ENCODE measurements around the gene COMMD3. TPM values are rescaled to one million over a fixed set of nuclear protein-coding genes. Genes with fewer than 3 reads are reported as not detected.

The COMMD3 gene
- total RNA-seq, 1 experiment from 2014 or later, result 2.4 TPM

DNA sequence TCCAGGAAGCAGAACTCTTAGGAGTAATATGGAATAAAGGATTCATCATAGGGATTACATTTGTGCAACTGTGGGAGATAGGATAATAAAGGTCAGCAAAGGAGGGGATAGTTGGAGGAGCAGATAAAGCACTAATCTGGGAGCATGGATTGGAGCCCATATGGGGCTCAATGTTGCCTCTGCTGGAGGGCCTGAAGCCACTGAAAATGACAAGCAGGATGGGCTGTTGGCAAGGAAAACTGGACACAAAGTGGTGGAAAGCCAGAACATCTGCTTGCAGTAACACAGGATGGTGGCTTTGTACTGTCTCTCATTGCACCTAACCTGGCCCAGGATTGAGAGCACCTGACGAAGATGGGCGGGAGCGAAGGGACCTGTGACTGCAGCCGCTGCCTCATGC lies 15.0 kb upstream of the COMMD3 start:
- H4K5ac ChIP-seq (ENCODE audit: insufficient read length, low read depth, low read length), result no peak overlapping the region
- no peak overlapping the region for H4K8ac ChIP-seq (replicated peaks; ENCODE audit: insufficient read length, low read depth, low read length)
- H3T11ph ChIP-seq (ENCODE audit: low read length), result no peak overlapping the region
- H3K4ac ChIP-seq (ENCODE audit: low read depth, low read length), result no peak overlapping the region
- H3K27me3 ChIP-seq (ENCODE audit: insufficient read depth, low read length), result no peaks in the 10 kb centered on the region
- no peaks in the 10 kb centered on the region for H3K79me1 ChIP-seq (ENCODE audit: insufficient read depth, low read depth, low read length, poor library complexity, severe bottlenecking)
- no peak overlapping the region for H4K91ac ChIP-seq (ENCODE audit: insufficient read length, low read depth, low read length)
- no peak overlapping the region for H2BK12ac ChIP-seq (ENCODE audit: insufficient read length, low read depth, low read length)
- no peak overlapping the region for H3K23ac ChIP-seq (ENCODE audit: insufficient read length, low read depth, low read length)
- no peak overlapping the region for H3K4me2 ChIP-seq (ENCODE audit: insufficient read depth, insufficient read length, low read length)
- no peak overlapping the region for H3K14ac ChIP-seq (ENCODE audit: insufficient read depth, low read length)
- no peak overlapping the region for H2AFZ ChIP-seq (ENCODE audit: low read length)
- Mint-ChIP-seq H3K27ac (no peak overlapping the region), H3K36me3 (ENCODE audit: insufficient read depth in 1 of 3, low read depth in 3 of 3) (no peaks in the 10 kb centered on the region), H3K4me3 (no peak overlapping the region), H3K4me1 (no peaks in the 10 kb centered on the region), H3K27me3 (ENCODE audit: low read depth) (peaks cover 6% of the 10 kb centered on the region), H3K9me3 (peaks cover 0 to 5% of the 10 kb centered on the region in 2 experiments; a peak in 1 of 5 replicates)
- H3K23me2 ChIP-seq (ENCODE audit: insufficient read length, low read depth, low read length, poor library complexity, severe bottlenecking), result no peaks in the 10 kb centered on the region
- no peak overlapping the region for H2BK20ac ChIP-seq (ENCODE audit: low read depth, low read length, poor library complexity, severe bottlenecking)
- no peak overlapping the region for H3K56ac ChIP-seq (ENCODE audit: insufficient read length, low read depth, low read length)
- no peak overlapping the region for H2BK5ac ChIP-seq (ENCODE audit: insufficient read length, low read length)
- TF ChIP-seq, protein P1, sequence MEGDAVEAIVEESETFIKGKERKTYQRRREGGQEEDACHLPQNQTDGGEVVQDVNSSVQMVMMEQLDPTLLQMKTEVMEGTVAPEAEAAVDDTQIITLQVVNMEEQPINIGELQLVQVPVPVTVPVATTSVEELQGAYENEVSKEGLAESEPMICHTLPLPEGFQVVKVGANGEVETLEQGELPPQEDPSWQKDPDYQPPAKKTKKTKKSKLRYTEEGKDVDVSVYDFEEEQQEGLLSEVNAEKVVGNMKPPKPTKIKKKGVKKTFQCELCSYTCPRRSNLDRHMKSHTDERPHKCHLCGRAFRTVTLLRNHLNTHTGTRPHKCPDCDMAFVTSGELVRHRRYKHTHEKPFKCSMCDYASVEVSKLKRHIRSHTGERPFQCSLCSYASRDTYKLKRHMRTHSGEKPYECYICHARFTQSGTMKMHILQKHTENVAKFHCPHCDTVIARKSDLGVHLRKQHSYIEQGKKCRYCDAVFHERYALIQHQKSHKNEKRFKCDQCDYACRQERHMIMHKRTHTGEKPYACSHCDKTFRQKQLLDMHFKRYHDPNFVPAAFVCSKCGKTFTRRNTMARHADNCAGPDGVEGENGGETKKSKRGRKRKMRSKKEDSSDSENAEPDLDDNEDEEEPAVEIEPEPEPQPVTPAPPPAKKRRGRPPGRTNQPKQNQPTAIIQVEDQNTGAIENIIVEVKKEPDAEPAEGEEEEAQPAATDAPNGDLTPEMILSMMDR (conservative IDR thresholded peaks at IDR 0.05), result peak; percentile 43; the same call in 2 of the 3 replicates
- no CpG with 5 or more reads among the region's 4 CpGs for WGBS (ENCODE audit: extremely low coverage, insufficient read length, low lambda C conversion rate)
- no peak overlapping the region for H3K9ac ChIP-seq (ENCODE audit: extremely low read depth, insufficient read length, low read length)
- no peaks in the 10 kb centered on the region for H4K20me1 ChIP-seq (ENCODE audit: control insufficient read depth, insufficient read depth, insufficient read length)
- H3K27ac ChIP-seq (ENCODE audit: insufficient read length, low read depth, low read length), result no peak overlapping the region
- H3K4me1 ChIP-seq (ENCODE audit: insufficient read depth, low read length), result no peaks in the 10 kb centered on the region
- no peak overlapping the region for H2AK5ac ChIP-seq (ENCODE audit: insufficient read length, low read length)
- no peaks in the 10 kb centered on the region for H3K79me2 ChIP-seq (ENCODE audit: insufficient read depth, low read length)
- DNase-seq, result no peak
- H2BK15ac ChIP-seq (ENCODE audit: low read depth, low read length), result no peak overlapping the region
- no peaks in the 10 kb centered on the region for H3K9me3 ChIP-seq (ENCODE audit: control insufficient read depth, low read depth, low read length)
- H3K18ac ChIP-seq (ENCODE audit: insufficient read length, low read depth, low read length), result no peak overlapping the region
- H2BK120ac ChIP-seq (ENCODE audit: low read depth, low read length, poor library complexity, severe bottlenecking), result no peak overlapping the region

All from H9 (cell line).